ENCODE data around the gene CRACDL. TPM values are rescaled to one million over a fixed set of nuclear protein-coding genes. Genes with fewer than 3 reads are reported as not detected.

Gene CRACDL
- total and polyA plus RNA-seq, 12 donors, result 0.33 to 3.4 (median 2.1) TPM

GRCh38 chr2:98868548-98869271 is 67.3 kb downstream of the CRACDL start:
- TF ChIP-seq CTCF (IDR thresholded peaks at IDR 0.05) (no peak), POLR2A (IDR thresholded peaks at IDR 0.05) (no peak)
- 87 to 92% (median 88%) methylated on average over 10 of the region's 10 CpGs for WGBS, 4 donors
- Histone ChIP-seq H3K36me3 (replicated peaks in 1 of 2) (no peaks in the 10 kb centered on the region), H3K27ac (no peak overlapping the region), H3K9me3 (replicated peaks in 1 of 3) (no peaks in the 10 kb centered on the region), H3K27me3 (no peaks in the 10 kb centered on the region), H3K4me3 (no peak overlapping the region), H3K4me1 (replicated peaks in 1 of 2) (no peaks in the 10 kb centered on the region)
- intact Hi-C loops (cut with DNase I), result no loop called here
- no peak for DNase-seq

- Histone ChIP-seq H3K27me3 (no peaks in the 10 kb centered on the region), H3K4me3 (no peak overlapping the region), H3K27ac (no peak overlapping the region), H3K9me3 (replicated peaks in 1 of 3) (no peaks in the 10 kb centered on the region), H3K36me3 (replicated peaks in 1 of 2) (no peaks in the 10 kb centered on the region), H3K4me1 (replicated peaks in 1 of 2) (no peaks in the 10 kb centered on the region)
- no peak for DNase-seq
- WGBS, 4 donors, result 64 to 73% (median 70%) methylated on average over 7 of the region's 7 CpGs
- TF ChIP-seq CTCF (IDR thresholded peaks at IDR 0.05), result no peak
- TF ChIP-seq POLR2A (IDR thresholded peaks at IDR 0.05), result no peak
- intact Hi-C loops (cut with DNase I), result no loop called here
Observed at GRCh38 chr2:98867539-98868309, 68.3 kb downstream of the CRACDL start.

- no peak for TF ChIP-seq CTCF (IDR thresholded peaks at IDR 0.05)
- no peak for TF ChIP-seq POLR2A (IDR thresholded peaks at IDR 0.05)
- H3K27ac ChIP-seq, result no peak overlapping the region
- no peaks in the 10 kb centered on the region for H3K36me3 ChIP-seq (replicated peaks in 1 of 2)
- no peaks in the 10 kb centered on the region for H3K4me1 ChIP-seq (replicated peaks in 1 of 2)
- H3K9me3 ChIP-seq (replicated peaks in 1 of 3), result no peaks in the 10 kb centered on the region
- no peak for DNase-seq
- WGBS, 4 donors, result 77 to 89% (median 84%) methylated on average over 3 of the region's 3 CpGs
- no peaks in the 10 kb centered on the region for H3K27me3 ChIP-seq
- H3K4me3 ChIP-seq, result no peak overlapping the region
- intact Hi-C loops (cut with DNase I), result no loop called here
Observed at GRCh38 chr2:98866033-98866432, 70.0 kb downstream of the CRACDL start.

- no peak for DNase-seq
- intact Hi-C loops (cut with DNase I), result no loop called here
- Histone ChIP-seq H3K36me3 (replicated peaks in 1 of 2) (no peaks in the 10 kb centered on the region), H3K27me3 (no peaks in the 10 kb centered on the region), H3K4me3 (no peak overlapping the region), H3K27ac (no peak overlapping the region), H3K9me3 (replicated peaks in 1 of 3) (peaks cover 0 to 7% (median 5%) of the 10 kb centered on the region in 3 donors), H3K4me1 (replicated peaks in 1 of 2) (no peaks in the 10 kb centered on the region)
- 45 to 71% (median 61%) methylated on average over 1 of the region's 1 CpG for WGBS, 4 donors
- TF ChIP-seq POLR2A (IDR thresholded peaks at IDR 0.05) (no peak), CTCF (IDR thresholded peaks at IDR 0.05) (no peak)
Observed at GRCh38 chr2:98861601-98862000, 74.4 kb downstream of the CRACDL start.

Measured in adrenal gland (tissue), 12 donors.